Astrocyte (in vitro differentiated cells and primary cell): ENCODE results near the gene MRPL42.

Experiments used
- EZH2 ChIP-seq: IDR thresholded peaks from 2 replicates; pipeline ENCODE4 v1.6.1; 2012; ENCODE audit warnings: mild to moderate bottlenecking, low read length, inconsistent platforms; ENCODE audit not compliant: insufficient read depth
- TF ChIP-seq, protein P1 (sequence below): IDR thresholded peaks from 2 replicates; pipeline ENCODE4 v1.5.1; 2011; ENCODE audit warnings: low read depth, mild to moderate bottlenecking, inconsistent platforms, low read length, moderate library complexity; ENCODE audit not compliant: insufficient read depth

DNA sequence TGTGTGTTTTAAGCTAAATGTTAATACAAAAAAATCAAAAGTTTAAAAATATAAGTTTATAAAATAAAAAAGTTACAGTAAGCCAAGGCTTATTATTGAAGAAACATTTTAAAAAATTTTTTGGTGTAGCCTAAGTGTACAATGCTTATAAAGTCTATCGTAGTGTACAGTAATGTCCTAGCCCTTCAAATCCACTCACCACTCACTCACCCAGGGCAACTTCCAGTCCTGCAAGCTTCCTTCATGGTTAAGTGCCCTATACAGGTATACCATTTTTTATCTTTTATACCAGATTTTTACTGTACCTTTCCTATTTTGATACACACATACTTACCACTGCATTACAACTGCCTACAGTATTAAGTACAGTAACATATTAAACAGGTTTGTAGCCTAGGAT lies 37.5 kb upstream of the MRPL42 start:
- TF ChIP-seq, protein P1, sequence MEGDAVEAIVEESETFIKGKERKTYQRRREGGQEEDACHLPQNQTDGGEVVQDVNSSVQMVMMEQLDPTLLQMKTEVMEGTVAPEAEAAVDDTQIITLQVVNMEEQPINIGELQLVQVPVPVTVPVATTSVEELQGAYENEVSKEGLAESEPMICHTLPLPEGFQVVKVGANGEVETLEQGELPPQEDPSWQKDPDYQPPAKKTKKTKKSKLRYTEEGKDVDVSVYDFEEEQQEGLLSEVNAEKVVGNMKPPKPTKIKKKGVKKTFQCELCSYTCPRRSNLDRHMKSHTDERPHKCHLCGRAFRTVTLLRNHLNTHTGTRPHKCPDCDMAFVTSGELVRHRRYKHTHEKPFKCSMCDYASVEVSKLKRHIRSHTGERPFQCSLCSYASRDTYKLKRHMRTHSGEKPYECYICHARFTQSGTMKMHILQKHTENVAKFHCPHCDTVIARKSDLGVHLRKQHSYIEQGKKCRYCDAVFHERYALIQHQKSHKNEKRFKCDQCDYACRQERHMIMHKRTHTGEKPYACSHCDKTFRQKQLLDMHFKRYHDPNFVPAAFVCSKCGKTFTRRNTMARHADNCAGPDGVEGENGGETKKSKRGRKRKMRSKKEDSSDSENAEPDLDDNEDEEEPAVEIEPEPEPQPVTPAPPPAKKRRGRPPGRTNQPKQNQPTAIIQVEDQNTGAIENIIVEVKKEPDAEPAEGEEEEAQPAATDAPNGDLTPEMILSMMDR, result no peak
- TF ChIP-seq EZH2, result no peak
